DMS53 treated with DMSO at 0.1 percent for 48 hours (cell line): Measurements from ENCODE around the gene CSNK1D.
"Not testable (repeated sequence)": the region's sequence is repeated elsewhere in the genome, so short reads cannot be mapped to it uniquely, and the experiment has no call there.

Experiments
- DNase-seq: peaks from one replicate; lab custom pipeline; 2025; ENCODE audit not compliant: unreplicated experiment; lab: John Stamatoyannopoulos, UW

Gene CSNK1D

GRCh38 chr17:82195675-82196672 is 77.5 kb downstream of the CSNK1D start:
- no peak for DNase-seq

GRCh38 chr17:82194765-82195164 is 78.7 kb downstream of the CSNK1D start:
- no peak for DNase-seq

GRCh38 chr17:82193520-82194220 is 79.8 kb downstream of the CSNK1D start:
- no peak for DNase-seq

GRCh38 chr17:82193050-82193449 is 80.5 kb downstream of the CSNK1D start:
- not testable (repeated sequence) for DNase-seq
